ENCODE results near the gene KIF15.

DNA sequence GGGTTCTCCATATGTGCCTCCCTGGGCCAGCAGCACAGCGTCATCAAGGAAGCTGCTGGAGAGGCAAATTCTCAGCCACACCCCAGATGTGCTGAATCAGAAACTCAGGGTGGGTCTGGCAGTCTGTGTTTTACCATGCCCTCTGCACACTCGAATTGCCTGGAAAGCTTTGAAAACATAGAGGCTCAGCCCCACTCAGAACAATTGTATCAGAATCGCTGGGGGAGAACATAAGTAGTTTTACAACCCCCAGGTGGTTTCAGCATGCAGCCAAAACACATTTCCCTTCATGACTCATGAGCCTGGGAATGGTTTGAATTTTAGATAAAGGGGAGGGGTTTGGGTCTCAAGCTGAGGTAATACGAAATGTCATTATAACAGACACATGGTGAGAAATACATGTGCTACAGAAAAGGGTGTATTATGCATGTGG, 122.4 kb downstream of the KIF15 start:
- TF ChIP-seq, protein P1, sequence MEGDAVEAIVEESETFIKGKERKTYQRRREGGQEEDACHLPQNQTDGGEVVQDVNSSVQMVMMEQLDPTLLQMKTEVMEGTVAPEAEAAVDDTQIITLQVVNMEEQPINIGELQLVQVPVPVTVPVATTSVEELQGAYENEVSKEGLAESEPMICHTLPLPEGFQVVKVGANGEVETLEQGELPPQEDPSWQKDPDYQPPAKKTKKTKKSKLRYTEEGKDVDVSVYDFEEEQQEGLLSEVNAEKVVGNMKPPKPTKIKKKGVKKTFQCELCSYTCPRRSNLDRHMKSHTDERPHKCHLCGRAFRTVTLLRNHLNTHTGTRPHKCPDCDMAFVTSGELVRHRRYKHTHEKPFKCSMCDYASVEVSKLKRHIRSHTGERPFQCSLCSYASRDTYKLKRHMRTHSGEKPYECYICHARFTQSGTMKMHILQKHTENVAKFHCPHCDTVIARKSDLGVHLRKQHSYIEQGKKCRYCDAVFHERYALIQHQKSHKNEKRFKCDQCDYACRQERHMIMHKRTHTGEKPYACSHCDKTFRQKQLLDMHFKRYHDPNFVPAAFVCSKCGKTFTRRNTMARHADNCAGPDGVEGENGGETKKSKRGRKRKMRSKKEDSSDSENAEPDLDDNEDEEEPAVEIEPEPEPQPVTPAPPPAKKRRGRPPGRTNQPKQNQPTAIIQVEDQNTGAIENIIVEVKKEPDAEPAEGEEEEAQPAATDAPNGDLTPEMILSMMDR (IDR thresholded peaks at IDR 0.05) = no peak
- TF ChIP-seq EP300 (IDR thresholded peaks at IDR 0.05) = no peak
- no peak for TF ChIP-seq POLR2A (IDR thresholded peaks at IDR 0.05)

Data from suprapubic skin (tissue), 3 donors.